K562 (cell line): Measurements from ENCODE around the gene RPS19. TPM values are rescaled to one million over a fixed set of nuclear protein-coding genes. Genes with fewer than 3 reads are reported as not detected.

Source experiments
- ATF6 ChIP-seq: sonication (generic); formaldehyde crosslinking; IDR thresholded peaks from 2 replicates; pipeline ENCODE4 v1.4.0; 2020; ENCODE audit warnings: mild to moderate bottlenecking, missing genetic modification reagents
- ATF7 ChIP-seq: fragments of 450-650 bp; IDR thresholded peaks from 2 replicates; pipeline ENCODE4 v1.7.1; 2014; ENCODE audit warnings: mild to moderate bottlenecking, moderate library complexity
- CEBPB ChIP-seq: fragments of 450-650 bp; IDR thresholded peaks from 2 replicates; pipeline ENCODE4 v1.6.1; 2016; ENCODE audit warnings: missing genetic modification characterization, missing compliant biosample characterization
- HBP1 ChIP-seq: fragments of 450-650 bp; formaldehyde crosslinking; IDR thresholded peaks from 2 replicates; pipeline ENCODE4 v1.4.0; 2022; ENCODE audit warnings: missing genetic modification characterization
- HES1 ChIP-seq: fragments of 450-650 bp; IDR thresholded peaks from 2 replicates; pipeline ENCODE4 v1.6.1; 2016; ENCODE audit warnings: low read depth, mild to moderate bottlenecking, moderate library complexity
- HOMEZ ChIP-seq: fragments of 250-450 bp; sonication (Bioruptor Pico); IDR thresholded peaks from 2 replicates; pipeline ENCODE4 v1.4.0; 2020; ENCODE audit warnings: mild to moderate bottlenecking, moderate library complexity
- JUND ChIP-seq, 2 experiments: IDR thresholded peaks; 2 replicates in 1 of 2; 3 replicates in 1 of 2; pipeline ENCODE4 v1.6.1; 2011; ENCODE audit warnings: borderline replicate concordance in 2 of 2, low read depth in 2 of 2, low read length in 2 of 2, improper control_type of control experiment in 1 of 2, missing biosample characterization in 1 of 2, missing genetic modification characterization in 1 of 2, missing genetic modification reagents in 1 of 2
- MITF ChIP-seq: IDR thresholded peaks from 2 replicates; pipeline ENCODE4 v1.6.1; 2014; ENCODE audit warnings: antibody characterized with exemption
- MYBL2 ChIP-seq, 2 experiments: fragments of 450-650 bp in 1 of 2; sonication (generic) in 1 of 2; formaldehyde crosslinking in 1 of 2; IDR thresholded peaks; 2 replicates each; pipeline versions ENCODE4 v1.6.1 to v1.8.1; 2017 to 2022; ENCODE audit warnings: borderline replicate concordance in 1 of 2, inconsistent platforms in 1 of 2, low read depth in 1 of 2, mild to moderate bottlenecking in 1 of 2, missing genetic modification reagents in 1 of 2, moderate library complexity in 1 of 2
- NFIC ChIP-seq: fragments of 450-650 bp; IDR thresholded peaks from 2 replicates; pipeline ENCODE4 v1.6.1; 2017; ENCODE audit warnings: mild to moderate bottlenecking, inconsistent platforms
- STAT5B ChIP-seq: fragments of 250-450 bp; sonication (Bioruptor Pico); IDR thresholded peaks from 2 replicates; pipeline ENCODE4 v1.8.0; 2021; ENCODE audit warnings: mild to moderate bottlenecking, inconsistent platforms
- TFAP4 ChIP-seq: sonication (generic); formaldehyde crosslinking; IDR thresholded peaks from 2 replicates; pipeline ENCODE4 v1.8.0; 2022; ENCODE audit warnings: missing genetic modification reagents, mild to moderate bottlenecking, moderate library complexity, borderline replicate concordance
- TRIM24 ChIP-seq, 2 experiments: fragments of 450-650 bp; IDR thresholded peaks; 2 replicates each; pipeline ENCODE4 v1.6.1; 2016
- USF2 ChIP-seq: sonication (generic); formaldehyde crosslinking; IDR thresholded peaks from 2 replicates; pipeline ENCODE4 v1.5.0; 2020; ENCODE audit warnings: missing genetic modification reagents
- ZNF165 ChIP-seq: fragments of 250-450 bp; sonication (Bioruptor Pico); IDR thresholded peaks from 2 replicates; pipeline ENCODE4 v1.4.0; 2020; ENCODE audit warnings: borderline replicate concordance
- ZNF785 ChIP-seq: fragments of 250-450 bp; sonication (Bioruptor Pico); IDR thresholded peaks from 2 replicates; pipeline ENCODE4 v1.4.0; 2020; ENCODE audit warnings: mild to moderate bottlenecking
- polyA plus RNA-seq, 8 experiments: library from polyadenylated mRNA; depleted of rRNA in 4 of 8; stranded (reverse) in 5 of 8; unstranded in 3 of 8; fragments of >200 nt; fragmentation: Nextera tagmentation in 2 of 8; fragmentation: Illumina TruSeq in 1 of 8; extraction: Ambion mirVana in 2 of 8; extraction: Trizol in 1 of 8; gene quantifications; 2 replicates each; pipeline versions ENCODE4 v1.2.1 to v1.2.3, GENCODE V29; 2011 to 2014; ENCODE audit warnings: inconsistent platforms in 1 of 8, missing spikeins in 1 of 8
- total RNA-seq, 7 experiments: library from RNA; depleted of rRNA in 6 of 7; stranded (reverse); fragments of >200 nt in 6 of 7; fragmentation: Illumina TruSeq in 2 of 7; extraction: Trizol in 2 of 7; gene quantifications; 2 replicates each; pipeline versions ENCODE4 v1.2.1 to v1.2.3, GENCODE V29; 2011 to 2021; ENCODE audit warnings: low replicate concordance in 1 of 7

RPS19 gene
- total and polyA plus RNA-seq, 9 of the 15 experiments (the other 6 are each of a cell fraction or from before 2014, with no cell fraction given): 1,964 to 3,408 (median 2,747) TPM

GRCh38 chr19:41883821-41884733 is 24.0 kb downstream of the RPS19 start (continued):
- 0 out of 2 replicates have a peak, but pooled peaks have one; percentile 61 for TF ChIP-seq HOMEZ (CRISPR knock-in tag)
- TF ChIP-seq MITF: 0 out of 2 replicates have a peak, but pooled peaks have one; percentile 39
- TF ChIP-seq HBP1: no peak
- TF ChIP-seq ATF7: peak; percentile 77
- no peak for TF ChIP-seq TRIM24 (IDR thresholded peaks at IDR 0.05)
- TF ChIP-seq USF2 (CRISPR knock-in tag): no peak
- TF ChIP-seq CEBPB (tag): no peak
- TF ChIP-seq ATF6 (CRISPR knock-in tag): 0 out of 2 replicates have a peak, but pooled peaks have one; percentile 80
- peak; percentile 66 for TF ChIP-seq JUND (IDR thresholded peaks at IDR 0.05; ENCODE audit: borderline replicate concordance, low read depth, low read length)
- no peak for TF ChIP-seq JUND (tag; IDR thresholded peaks at IDR 0.05; ENCODE audit: borderline replicate concordance, low read depth, low read length)
- TF ChIP-seq TFAP4 (CRISPR knock-in tag): peak; percentile 87
- 0 out of 2 replicates have a peak, but pooled peaks have one; percentile 36 for TF ChIP-seq NFIC
- no peak for TF ChIP-seq ZNF165
- TF ChIP-seq MYBL2 (IDR thresholded peaks at IDR 0.05; ENCODE audit: low read depth): peak; percentile 37; the same call in 1 of the 2 replicates
- TF ChIP-seq MYBL2 (CRISPR knock-in tag; IDR thresholded peaks at IDR 0.05; ENCODE audit: borderline replicate concordance): no peak
- TF ChIP-seq STAT5B: no peak
- no peak for TF ChIP-seq HES1
- no peak for TF ChIP-seq ZNF785 (CRISPR knock-in tag)
